Fibroblast of pulmonary artery (primary cell): ENCODE results near the gene SORL1.

Experiments used
- DNase-seq: peaks from one replicate; pipeline ENCODE4 v3.0.0-alpha.2; 2010; ENCODE audit warnings: low read depth
- H3K4me3 ChIP-seq: replicated peaks from 2 replicates; pipeline ENCODE4 v1.5.1; 2011; ENCODE audit warnings: low read depth, mild to moderate bottlenecking, control low read depth, low read length, moderate library complexity
- CTCF ChIP-seq: IDR thresholded peaks from 2 replicates; pipeline ENCODE4 v1.5.1; 2011; ENCODE audit warnings: mild to moderate bottlenecking, control low read depth, low read length, inconsistent platforms; ENCODE audit errors: missing control alignments

Gene SORL1

GRCh38 chr11:121648306-121648705, 196.2 kb downstream of the SORL1 start:
- DNase-seq: no peak
- TF ChIP-seq CTCF: no peak
- no peak overlapping the region for H3K4me3 ChIP-seq

GRCh38 chr11:121649798-121650197, 197.7 kb downstream of the SORL1 start:
- no peak for TF ChIP-seq CTCF
- H3K4me3 ChIP-seq: no peak overlapping the region
- DNase-seq: no peak

DNA sequence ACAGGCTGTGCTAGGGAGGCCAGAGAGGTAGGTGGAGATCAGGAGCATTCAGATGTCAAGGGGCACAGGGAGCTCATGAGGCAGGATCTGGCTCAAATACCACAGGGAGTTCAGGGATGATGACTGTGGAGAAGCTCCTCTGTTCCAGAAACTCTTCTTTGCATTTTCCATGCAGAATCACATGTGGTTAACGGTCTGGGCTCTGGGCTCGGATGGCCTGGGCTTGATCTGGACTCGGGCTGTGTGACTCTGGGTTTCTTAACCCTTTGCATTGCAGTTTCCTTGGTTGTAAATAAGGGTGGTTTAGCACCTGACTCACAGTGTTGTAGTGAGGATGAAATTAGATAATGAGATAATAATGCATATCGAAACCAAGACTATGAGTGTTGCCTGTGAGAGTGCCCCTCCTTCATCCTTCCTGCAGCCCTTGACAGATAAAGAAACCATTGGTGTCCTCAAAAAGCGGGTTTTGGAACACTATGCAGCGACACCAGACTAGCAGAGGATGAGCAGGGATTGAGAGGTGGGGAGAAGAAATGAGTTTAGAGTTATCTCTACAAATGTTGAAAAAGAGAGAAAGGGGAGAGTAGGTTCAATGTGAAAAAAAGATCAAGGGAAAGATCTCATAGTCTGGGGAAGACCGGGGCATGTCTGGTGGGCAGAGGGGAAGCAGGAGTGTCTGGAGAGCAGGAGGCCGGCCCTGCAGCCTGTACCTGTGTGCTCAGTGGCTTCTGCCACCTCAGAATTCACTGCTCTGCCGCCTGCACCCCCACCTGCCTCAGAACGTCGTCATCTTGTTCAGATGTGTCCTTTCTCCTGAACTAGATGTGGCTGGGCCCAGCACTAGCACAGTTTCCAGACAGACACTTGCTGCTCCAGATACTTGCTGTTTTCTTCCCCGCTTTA, 198.5 kb downstream of the SORL1 start:
- H3K4me3 ChIP-seq: no peak overlapping the region
- no peak for DNase-seq
- TF ChIP-seq CTCF: no peak

- no peak for TF ChIP-seq CTCF
- DNase-seq: no peak
Measured at GRCh38 chr11:121651257-121651605, 199.1 kb downstream of the SORL1 start.

GRCh38 chr11:121652971-121653370, 200.9 kb downstream of the SORL1 start:
- peak; percentile 39 for DNase-seq
- TF ChIP-seq CTCF: peak; percentile 43
- no peak overlapping the region for H3K4me3 ChIP-seq

More at GRCh38 chr11:121651257-121651605, 199.1 kb downstream of the SORL1 start:
- no peak overlapping the region for H3K4me3 ChIP-seq

DNA sequence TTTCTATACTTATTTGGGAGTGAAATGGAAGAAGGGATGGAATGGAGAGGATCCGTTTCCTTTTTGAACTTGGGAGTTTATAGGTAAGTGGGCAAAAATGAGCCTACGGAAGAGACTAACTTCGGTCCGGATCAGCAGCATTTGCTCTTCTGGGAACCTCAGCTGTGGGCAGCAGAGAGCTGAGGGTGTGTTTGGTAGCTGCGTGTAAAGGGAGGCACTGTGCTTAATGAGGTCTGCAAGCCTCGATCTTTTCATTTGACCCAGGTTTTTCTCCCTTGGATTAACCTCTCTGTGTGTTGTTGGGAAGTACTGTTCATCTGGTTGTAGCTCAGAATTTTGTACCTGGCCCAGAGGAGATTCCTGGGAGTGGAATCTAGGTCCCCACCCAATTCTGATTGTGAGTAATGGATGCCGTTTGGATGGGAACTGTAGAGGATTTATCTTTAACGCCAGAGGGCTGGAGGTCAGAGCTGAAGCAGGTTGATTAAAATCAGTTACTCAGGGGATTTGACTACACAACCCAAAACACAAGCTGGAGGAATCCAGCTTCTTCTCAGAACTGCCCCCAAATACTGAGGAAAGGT, 202.2 kb downstream of the SORL1 start:
- no peak for DNase-seq
- TF ChIP-seq CTCF: no peak
- H3K4me3 ChIP-seq: no peak overlapping the region
